GM12801 (cell line): ENCODE measurements around the gene CREB5.

Source experiments
- CTCF ChIP-seq: IDR thresholded peaks from one replicate; pipeline ENCODE4 v1.5.1; 2011; ENCODE audit warnings: control low read depth; ENCODE audit not compliant: insufficient read length; ENCODE audit errors: extremely low read depth

The CREB5 gene

GRCh38 chr7:28488061-28488791 is 75.9 kb downstream of the CREB5 start:
- no peak for TF ChIP-seq CTCF

GRCh38 chr7:28490831-28491230 is 78.5 kb downstream of the CREB5 start:
- no peak for TF ChIP-seq CTCF

GRCh38 chr7:28493477-28493876 is 81.2 kb downstream of the CREB5 start:
- TF ChIP-seq CTCF, result no peak

- TF ChIP-seq CTCF, result no peak
These were observed 84.7 kb downstream of the CREB5 start for GRCh38 chr7:28497009-28497408.

GRCh38 chr7:28498636-28499035 is 86.3 kb downstream of the CREB5 start:
- no peak for TF ChIP-seq CTCF

GRCh38 chr7:28500138-28500537 is 87.8 kb downstream of the CREB5 start:
- no peak for TF ChIP-seq CTCF

GRCh38 chr7:28502408-28502807 is 90.1 kb downstream of the CREB5 start:
- TF ChIP-seq CTCF, result no peak
